MM.1S (cell line): ENCODE data around the gene RTN4RL1.

Source experiments
- DNase-seq: peaks from one replicate; pipeline ENCODE4 v3.0.0-alpha.2; 2015
- H2AFZ ChIP-seq: fragments of 300-600 bp; sonication (generic); 2 replicates; pipeline ENCODE4 v1.6.0; 2016; ENCODE audit warnings: antibody characterized with exemption, low read length
- H3F3A ChIP-seq: fragments of 300-600 bp; sonication (generic); 2 replicates; pipeline ENCODE4 v1.6.1; 2016; ENCODE audit warnings: mild to moderate bottlenecking, antibody characterized with exemption, low read length, moderate library complexity, mixed read lengths; ENCODE audit not compliant: insufficient read depth
- H3K27ac ChIP-seq: fragments of 300-600 bp; sonication (generic); 2 replicates; pipeline ENCODE4 v1.5.1; 2016; ENCODE audit warnings: mild to moderate bottlenecking, low read length
- H3K27me3 ChIP-seq: fragments of 300-600 bp; sonication (generic); replicated peaks from 2 replicates; pipeline ENCODE4 v1.6.0; 2016; ENCODE audit warnings: low read length; ENCODE audit not compliant: insufficient read depth
- H3K36me3 ChIP-seq: fragments of 300-600 bp; sonication (generic); replicated peaks from 2 replicates; pipeline ENCODE4 v1.6.1; 2016; ENCODE audit warnings: mild to moderate bottlenecking, low read length, mixed read lengths; ENCODE audit not compliant: insufficient read depth
- H3K4me1 ChIP-seq: fragments of 300-600 bp; sonication (generic); 2 replicates; pipeline ENCODE4 v1.6.1; 2016; ENCODE audit warnings: low read length, mixed read lengths
- H3K4me2 ChIP-seq: fragments of 300-600 bp; sonication (generic); 2 replicates; pipeline ENCODE4 v1.6.0; 2016; ENCODE audit warnings: low read depth, low read length
- H3K4me3 ChIP-seq: fragments of 300-600 bp; sonication (generic); 2 replicates; pipeline ENCODE4 v1.5.1; 2016; ENCODE audit warnings: low read length, mixed read lengths
- H3K79me2 ChIP-seq: fragments of 300-600 bp; sonication (generic); 2 replicates; pipeline ENCODE4 v1.6.1; 2016; ENCODE audit warnings: mixed run types, low read length, mixed read lengths
- H3K9ac ChIP-seq: fragments of 300-600 bp; sonication (generic); 2 replicates; pipeline ENCODE4 v1.6.1; 2016; ENCODE audit warnings: low read length, mixed read lengths
- H3K9me2 ChIP-seq: fragments of 300-600 bp; sonication (generic); replicated peaks from 2 replicates; pipeline ENCODE4 v1.6.1; 2016; ENCODE audit warnings: mild to moderate bottlenecking, low read length, mixed read lengths; ENCODE audit not compliant: insufficient read depth
- H3K9me3 ChIP-seq: fragments of 300-600 bp; sonication (generic); replicated peaks from 2 replicates; pipeline ENCODE4 v1.6.1; 2016; ENCODE audit warnings: mild to moderate bottlenecking, low read length, mixed read lengths; ENCODE audit not compliant: insufficient read depth
- H4K20me1 ChIP-seq: fragments of 300-600 bp; sonication (generic); 2 replicates; pipeline ENCODE4 v1.6.1; 2016; ENCODE audit warnings: mild to moderate bottlenecking, low read length, moderate library complexity, mixed read lengths; ENCODE audit not compliant: insufficient read depth
- EZH2 ChIP-seq: fragments of 300-600 bp; sonication (generic); optimal IDR thresholded peaks from 2 replicates; pipeline ENCODE3; 2017; ENCODE audit warnings: low read depth, mild to moderate bottlenecking, antibody characterized with exemption, low read length, mixed read lengths
- EZH2phosphoT487 ChIP-seq: fragments of 300-600 bp; sonication (generic); IDR thresholded peaks from 2 replicates; pipeline ENCODE4 v1.6.1; 2018; ENCODE audit warnings: antibody characterized with exemption, low read length
- TF ChIP-seq, protein P1 (sequence below): fragments of 300-600 bp; sonication (generic); IDR thresholded peaks from 2 replicates; pipeline ENCODE4 v1.5.1; 2016; ENCODE audit warnings: antibody characterized with exemption, low read length, mixed read lengths

RTN4RL1 gene

DNA sequence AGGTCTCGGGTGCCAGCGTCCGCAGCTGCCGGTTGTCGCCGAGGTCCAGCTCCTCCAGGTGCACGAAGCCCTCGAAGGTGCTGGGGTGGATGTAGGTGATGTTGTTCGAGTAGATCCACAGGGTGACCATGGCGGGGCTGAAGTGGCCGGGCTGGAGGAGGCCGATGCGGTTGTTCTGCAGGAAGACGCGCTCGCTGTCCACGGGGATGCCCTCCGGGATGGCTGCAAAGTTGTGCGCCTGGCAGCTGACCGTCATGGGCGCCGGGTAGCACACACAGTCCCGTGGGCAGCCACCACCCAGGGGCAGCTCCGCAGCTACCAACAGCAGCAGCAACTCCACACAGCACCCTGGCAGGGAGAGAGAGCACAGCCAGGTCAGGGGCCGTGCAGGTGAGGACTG is 87.7 kb downstream of the RTN4RL1 start:
- H3K27me3 ChIP-seq: peaks cover 91% of the 10 kb centered on the region
- no peaks in the 10 kb centered on the region for H3K79me2 ChIP-seq
- TF ChIP-seq EZH2phosphoT487 (no peak), EZH2 (no peak)
- TF ChIP-seq, protein P1, sequence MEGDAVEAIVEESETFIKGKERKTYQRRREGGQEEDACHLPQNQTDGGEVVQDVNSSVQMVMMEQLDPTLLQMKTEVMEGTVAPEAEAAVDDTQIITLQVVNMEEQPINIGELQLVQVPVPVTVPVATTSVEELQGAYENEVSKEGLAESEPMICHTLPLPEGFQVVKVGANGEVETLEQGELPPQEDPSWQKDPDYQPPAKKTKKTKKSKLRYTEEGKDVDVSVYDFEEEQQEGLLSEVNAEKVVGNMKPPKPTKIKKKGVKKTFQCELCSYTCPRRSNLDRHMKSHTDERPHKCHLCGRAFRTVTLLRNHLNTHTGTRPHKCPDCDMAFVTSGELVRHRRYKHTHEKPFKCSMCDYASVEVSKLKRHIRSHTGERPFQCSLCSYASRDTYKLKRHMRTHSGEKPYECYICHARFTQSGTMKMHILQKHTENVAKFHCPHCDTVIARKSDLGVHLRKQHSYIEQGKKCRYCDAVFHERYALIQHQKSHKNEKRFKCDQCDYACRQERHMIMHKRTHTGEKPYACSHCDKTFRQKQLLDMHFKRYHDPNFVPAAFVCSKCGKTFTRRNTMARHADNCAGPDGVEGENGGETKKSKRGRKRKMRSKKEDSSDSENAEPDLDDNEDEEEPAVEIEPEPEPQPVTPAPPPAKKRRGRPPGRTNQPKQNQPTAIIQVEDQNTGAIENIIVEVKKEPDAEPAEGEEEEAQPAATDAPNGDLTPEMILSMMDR: no peak
- H3K9ac ChIP-seq: no peak overlapping the region
- DNase-seq: no peak
- no peak overlapping the region for H2AFZ ChIP-seq
- no peaks in the 10 kb centered on the region for H3K9me2 ChIP-seq
- no peaks in the 10 kb centered on the region for H3K4me1 ChIP-seq
- no peaks in the 10 kb centered on the region for H3F3A ChIP-seq
- no peak overlapping the region for H3K27ac ChIP-seq
- H4K20me1 ChIP-seq: no peaks in the 10 kb centered on the region
- H3K4me3 ChIP-seq: no peak overlapping the region
- no peaks in the 10 kb centered on the region for H3K36me3 ChIP-seq
- no peaks in the 10 kb centered on the region for H3K9me3 ChIP-seq
- no peak overlapping the region for H3K4me2 ChIP-seq

DNA sequence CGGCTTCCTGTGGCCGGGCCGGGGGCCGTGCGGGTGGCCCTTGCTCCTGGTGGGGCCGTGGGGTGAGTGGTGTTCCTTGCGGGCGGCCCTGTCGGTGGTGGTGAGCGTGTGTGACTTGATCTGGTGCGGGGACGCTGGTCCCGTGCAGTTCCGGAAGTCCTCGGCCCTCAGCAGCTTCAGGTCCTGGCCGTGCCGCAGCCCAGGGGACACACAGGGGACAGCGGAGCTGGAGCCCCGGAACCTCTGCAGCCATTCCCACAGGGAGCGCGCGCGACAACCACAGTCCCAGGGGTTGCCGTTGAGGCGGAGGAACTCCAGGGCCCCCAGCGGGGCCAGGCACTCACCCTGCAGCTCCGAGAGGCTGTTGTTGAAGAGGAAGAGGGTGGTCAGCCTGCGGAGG is 88.4 kb downstream of the RTN4RL1 start:
- no peaks in the 10 kb centered on the region for H4K20me1 ChIP-seq
- no peak for DNase-seq

DNA sequence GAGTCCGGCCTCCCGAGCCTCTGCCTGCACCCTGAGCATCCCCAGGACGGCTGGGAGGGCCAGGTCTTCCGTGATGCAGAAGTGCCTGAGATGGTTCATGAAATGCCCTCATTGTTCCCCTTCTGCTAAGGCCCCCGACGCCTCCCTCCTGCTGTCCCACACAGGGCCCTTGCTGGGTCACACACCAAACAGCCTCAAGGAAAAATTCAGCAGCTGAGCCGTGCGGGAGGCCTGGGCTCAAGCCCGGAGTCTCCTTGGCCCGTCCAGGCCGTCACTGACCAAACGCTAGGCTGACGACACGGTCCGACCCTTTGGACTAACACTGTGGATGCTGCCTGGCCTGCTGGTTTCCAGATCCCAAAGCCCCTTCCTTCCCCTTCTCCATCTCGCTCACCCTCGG is 90.2 kb downstream of the RTN4RL1 start:
- Histone ChIP-seq H2AFZ (no peak overlapping the region), H3K9ac (no peak overlapping the region), H3K4me1 (no peaks in the 10 kb centered on the region), H3K4me3 (no peak overlapping the region), H3K4me2 (no peak overlapping the region), H3K79me2 (no peaks in the 10 kb centered on the region), H3K9me2 (no peaks in the 10 kb centered on the region), H3K36me3 (no peaks in the 10 kb centered on the region), H3K27me3 (peaks cover 90% of the 10 kb centered on the region), H3K27ac (no peak overlapping the region), H3K9me3 (no peaks in the 10 kb centered on the region), H3F3A (no peaks in the 10 kb centered on the region), H4K20me1 (no peaks in the 10 kb centered on the region)
- TF ChIP-seq, protein P1: no peak
- TF ChIP-seq EZH2 (no peak), EZH2phosphoT487 (no peak)
- no peak for DNase-seq

More for the DNA sequence above, 88.4 kb downstream of the RTN4RL1 start:
- no peak overlapping the region for H3K4me3 ChIP-seq
- H3K79me2 ChIP-seq: no peaks in the 10 kb centered on the region
- no peak overlapping the region for H3K27ac ChIP-seq
- no peaks in the 10 kb centered on the region for H3K9me3 ChIP-seq
- TF ChIP-seq EZH2 (no peak), EZH2phosphoT487 (no peak)
- TF ChIP-seq, protein P1: no peak
- no peaks in the 10 kb centered on the region for H3K36me3 ChIP-seq
- no peaks in the 10 kb centered on the region for H3F3A ChIP-seq
- no peak overlapping the region for H3K9ac ChIP-seq
- H2AFZ ChIP-seq: no peak overlapping the region
- no peaks in the 10 kb centered on the region for H3K4me1 ChIP-seq
- H3K27me3 ChIP-seq: peaks cover 90% of the 10 kb centered on the region
- H3K9me2 ChIP-seq: no peaks in the 10 kb centered on the region
- no peak overlapping the region for H3K4me2 ChIP-seq
